ENCODE data around the gene DENND2A. TPM values are rescaled to one million over a fixed set of nuclear protein-coding genes. Genes with fewer than 3 reads are reported as not detected.
"Not testable (repeated sequence)": the region's sequence is repeated elsewhere in the genome, so short reads cannot be mapped to it uniquely, and the experiment has no call there.

DENND2A gene
- total RNA-seq, 2 experiments from 2014 or later, result not detected

GRCh38 chr7:140625908-140626868 lies 14.4 kb downstream of the DENND2A start:
- intact Hi-C loops (cut with DNase I, micrococcal nuclease), result no loop called here

GRCh38 chr7:140625192-140625558 lies 15.4 kb downstream of the DENND2A start:
- H3K27me3 Mint-ChIP-seq; POLR2A ChIA-PET; intact Hi-C loops (cut with DNase I, micrococcal nuclease): not testable (repeated sequence)

More at GRCh38 chr7:140625908-140626868, 14.4 kb downstream of the DENND2A start:
- Mint-ChIP-seq H3K9me3 (ENCODE audit: low read depth) (no peaks in the 10 kb centered on the region), H3K36me3 (ENCODE audit: low read depth) (no peaks in the 10 kb centered on the region), H3K27me3 (peaks cover 4% of the 10 kb centered on the region), H3K4me1 (no peaks in the 10 kb centered on the region), H3K27ac (no peak overlapping the region), H3K4me3 (no peak overlapping the region)
- ChIA-PET POLR2A (no interaction called here), CTCF (interaction anchor here (0.6 kb wide), 2 partner anchors 30 to 683 kb away, joined by 3 to 4 read pairs; no protein-coding TSS in a partner anchor)
- ATAC-seq, result no peak
- no peak for DNase-seq

GRCh38 chr7:140624392-140625191 lies 16.0 kb downstream of the DENND2A start:
- CTCF ChIA-PET, result no interaction called here
- H3K36me3 Mint-ChIP-seq (ENCODE audit: low read depth), result no peaks in the 10 kb centered on the region
- DNase-seq (no peak), ATAC-seq (no peak)
- H3K27ac Mint-ChIP-seq, result no peak overlapping the region
- intact Hi-C loops (cut with DNase I, micrococcal nuclease), result no loop called here
- no peaks in the 10 kb centered on the region for H3K4me1 Mint-ChIP-seq
- peaks cover 4% of the 10 kb centered on the region for H3K27me3 Mint-ChIP-seq
- H3K4me3 Mint-ChIP-seq, result no peak overlapping the region
- POLR2A ChIA-PET, result no interaction called here
- H3K9me3 Mint-ChIP-seq (ENCODE audit: low read depth), result no peaks in the 10 kb centered on the region

More at GRCh38 chr7:140625192-140625558, 15.4 kb downstream of the DENND2A start:
- CTCF ChIA-PET, result interaction anchor here (0.6 kb wide), 1 partner anchor 29 kb away, joined by 3 read pairs; no protein-coding TSS in a partner anchor
- H3K9me3 Mint-ChIP-seq (ENCODE audit: low read depth); H3K4me3 Mint-ChIP-seq; ATAC-seq; H3K36me3 Mint-ChIP-seq (ENCODE audit: low read depth); H3K4me1 Mint-ChIP-seq; DNase-seq; H3K27ac Mint-ChIP-seq: not testable (repeated sequence)

- H3K27me3 Mint-ChIP-seq, result peaks cover 2% of the 10 kb centered on the region
- no peak overlapping the region for H3K27ac Mint-ChIP-seq
- no peaks in the 10 kb centered on the region for H3K9me3 Mint-ChIP-seq (ENCODE audit: low read depth)
- POLR2A ChIA-PET, result no interaction called here
- H3K36me3 Mint-ChIP-seq (ENCODE audit: low read depth), result no peaks in the 10 kb centered on the region
- intact Hi-C loops (cut with DNase I, micrococcal nuclease), result no loop called here
- no peak overlapping the region for H3K4me3 Mint-ChIP-seq
- H3K4me1 Mint-ChIP-seq, result no peaks in the 10 kb centered on the region
- ATAC-seq, result no peak
- no peak for DNase-seq
- CTCF ChIA-PET, result no interaction called here
These were observed 16.6 kb downstream of the DENND2A start for GRCh38 chr7:140623980-140624379.

DNA sequence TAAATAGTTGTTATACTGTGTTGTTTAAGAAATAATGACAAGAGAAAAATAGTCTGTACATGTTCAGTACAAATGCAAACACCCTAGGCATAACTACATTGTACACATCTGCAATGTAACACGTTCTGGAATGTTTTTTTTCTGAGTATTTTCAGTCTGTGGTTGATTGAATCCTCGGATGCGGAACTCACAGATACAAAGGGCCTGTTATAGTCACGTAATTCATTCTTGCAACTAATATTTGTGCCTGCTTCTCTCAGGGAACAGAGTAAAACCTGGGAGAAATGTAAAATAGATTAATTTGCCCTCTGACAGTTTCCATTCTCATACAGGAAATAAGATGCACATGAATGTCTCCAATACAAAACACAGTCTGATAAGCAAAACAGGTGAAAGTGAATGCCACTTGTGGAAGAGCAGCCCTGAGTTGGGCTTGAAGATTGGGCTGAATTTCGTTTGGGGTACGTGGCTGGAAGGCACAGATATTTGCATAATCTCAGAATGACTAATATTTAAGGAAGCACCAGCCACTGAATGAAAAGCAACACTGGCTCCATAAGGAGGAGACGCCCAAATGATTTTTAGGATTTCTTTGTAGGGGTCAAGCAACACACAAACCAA lies 19.1 kb downstream of the DENND2A start:
- no peaks in the 10 kb centered on the region for H3K9me3 Mint-ChIP-seq (ENCODE audit: low read depth)
- no peak overlapping the region for H3K27ac Mint-ChIP-seq
- H3K4me3 Mint-ChIP-seq, result no peak overlapping the region
- ATAC-seq (no peak), DNase-seq (no peak)
- H3K27me3 Mint-ChIP-seq, result peaks cover 2% of the 10 kb centered on the region
- no peaks in the 10 kb centered on the region for H3K36me3 Mint-ChIP-seq (ENCODE audit: low read depth)
- intact Hi-C loops (cut with DNase I, micrococcal nuclease), result no loop called here
- ChIA-PET POLR2A (no interaction called here), CTCF (no interaction called here)
- H3K4me1 Mint-ChIP-seq, result no peaks in the 10 kb centered on the region

GRCh38 chr7:140619915-140620510 lies 20.6 kb downstream of the DENND2A start:
- DNase-seq; H3K36me3 Mint-ChIP-seq (ENCODE audit: low read depth); H3K9me3 Mint-ChIP-seq (ENCODE audit: low read depth); H3K4me3 Mint-ChIP-seq; ATAC-seq; intact Hi-C loops (cut with DNase I, micrococcal nuclease); H3K27ac Mint-ChIP-seq; H3K27me3 Mint-ChIP-seq; POLR2A ChIA-PET; H3K4me1 Mint-ChIP-seq: not testable (repeated sequence)
- CTCF ChIA-PET, result interaction anchor here (0.6 kb wide), 1 partner anchor 599 kb away, joined by 3 read pairs; no protein-coding TSS in a partner anchor

GRCh38 chr7:140619176-140619575 lies 21.4 kb downstream of the DENND2A start:
- Mint-ChIP-seq H3K4me3 (no peak overlapping the region), H3K27ac (no peak overlapping the region), H3K9me3 (ENCODE audit: low read depth) (no peaks in the 10 kb centered on the region), H3K27me3 (no peaks in the 10 kb centered on the region), H3K4me1 (no peaks in the 10 kb centered on the region), H3K36me3 (ENCODE audit: low read depth) (no peaks in the 10 kb centered on the region)
- DNase-seq (no peak), ATAC-seq (no peak)
- POLR2A ChIA-PET, result no interaction called here
- intact Hi-C loops (cut with DNase I, micrococcal nuclease), result no loop called here
- CTCF ChIA-PET, result interaction anchor here (1.1 kb wide), 1 partner anchor 101 kb away, joined by 4 read pairs; no protein-coding TSS in a partner anchor

DNA sequence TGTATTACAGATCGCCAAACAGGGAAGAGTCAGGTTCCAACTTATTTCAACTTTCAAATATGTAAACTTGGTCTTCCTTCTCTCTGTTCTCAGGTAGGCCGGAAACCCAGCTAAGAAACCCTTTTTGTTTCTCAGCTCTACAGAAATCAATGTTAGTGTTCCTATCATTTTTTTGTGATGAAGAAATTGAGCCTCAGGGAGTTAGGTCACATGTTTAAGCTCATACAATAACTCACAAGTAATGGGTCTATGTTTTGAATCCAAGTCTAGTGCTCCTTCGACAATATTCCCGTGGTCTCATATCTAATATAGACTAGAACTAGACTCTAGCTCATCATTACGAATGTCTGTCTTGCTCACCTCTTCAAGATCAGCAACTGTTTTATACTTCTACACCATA lies 22.3 kb downstream of the DENND2A start:
- no peaks in the 10 kb centered on the region for H3K27me3 Mint-ChIP-seq
- H3K36me3 Mint-ChIP-seq (ENCODE audit: low read depth), result no peaks in the 10 kb centered on the region
- no peaks in the 10 kb centered on the region for H3K9me3 Mint-ChIP-seq (ENCODE audit: low read depth)
- POLR2A ChIA-PET, result no interaction called here
- no peak overlapping the region for H3K4me3 Mint-ChIP-seq
- DNase-seq (no peak), ATAC-seq (no peak)
- intact Hi-C loops (cut with DNase I, micrococcal nuclease), result no loop called here
- CTCF ChIA-PET, result interaction anchor here (1.1 to 1.6 kb wide), 2 partner anchors 11 to 100 kb away, joined by 3 to 4 read pairs; no protein-coding TSS in a partner anchor
- no peaks in the 10 kb centered on the region for H3K4me1 Mint-ChIP-seq
- no peak overlapping the region for H3K27ac Mint-ChIP-seq

- no peaks in the 10 kb centered on the region for H3K36me3 Mint-ChIP-seq (ENCODE audit: low read depth)
- no peaks in the 10 kb centered on the region for H3K9me3 Mint-ChIP-seq (ENCODE audit: low read depth)
- no peaks in the 10 kb centered on the region for H3K27me3 Mint-ChIP-seq
- intact Hi-C loops (cut with DNase I, micrococcal nuclease), result no loop called here
- POLR2A ChIA-PET, result no interaction called here
- ATAC-seq (no peak), DNase-seq (no peak)
- H3K27ac Mint-ChIP-seq, result no peak overlapping the region
- no peaks in the 10 kb centered on the region for H3K4me1 Mint-ChIP-seq
- H3K4me3 Mint-ChIP-seq, result no peak overlapping the region
- CTCF ChIA-PET, result interaction anchor here (1.6 kb wide), 1 partner anchor 10 kb away, joined by 3 read pairs; no protein-coding TSS in a partner anchor
These were observed 23.5 kb downstream of the DENND2A start for GRCh38 chr7:140617081-140617480.

GRCh38 chr7:140616328-140616727 lies 24.3 kb downstream of the DENND2A start:
- H3K4me3 Mint-ChIP-seq, result no peak overlapping the region
- H3K36me3 Mint-ChIP-seq (ENCODE audit: low read depth), result no peaks in the 10 kb centered on the region
- ChIA-PET POLR2A (no interaction called here), CTCF (no interaction called here)
- H3K9me3 Mint-ChIP-seq (ENCODE audit: low read depth), result no peaks in the 10 kb centered on the region
- no peak overlapping the region for H3K27ac Mint-ChIP-seq
- DNase-seq, result no peak
- H3K4me1 Mint-ChIP-seq, result no peaks in the 10 kb centered on the region
- no peaks in the 10 kb centered on the region for H3K27me3 Mint-ChIP-seq
- intact Hi-C loops (cut with DNase I, micrococcal nuclease), result no loop called here
- ATAC-seq, result no peak

- H3K27me3 Mint-ChIP-seq, result peaks cover 2% of the 10 kb centered on the region
- CTCF ChIA-PET, result no interaction called here
- intact Hi-C loops (cut with DNase I, micrococcal nuclease), result no loop called here
- H3K27ac Mint-ChIP-seq, result no peak overlapping the region
- POLR2A ChIA-PET, result no interaction called here
- DNase-seq (no peak), ATAC-seq (no peak)
- no peaks in the 10 kb centered on the region for H3K9me3 Mint-ChIP-seq (ENCODE audit: low read depth)
- no peaks in the 10 kb centered on the region for H3K4me1 Mint-ChIP-seq
- no peaks in the 10 kb centered on the region for H3K36me3 Mint-ChIP-seq (ENCODE audit: low read depth)
- no peak overlapping the region for H3K4me3 Mint-ChIP-seq
These were observed 29.0 kb downstream of the DENND2A start for GRCh38 chr7:140611641-140612040.
